Measurements from ENCODE around the gene HGS.

Gene HGS

DNA sequence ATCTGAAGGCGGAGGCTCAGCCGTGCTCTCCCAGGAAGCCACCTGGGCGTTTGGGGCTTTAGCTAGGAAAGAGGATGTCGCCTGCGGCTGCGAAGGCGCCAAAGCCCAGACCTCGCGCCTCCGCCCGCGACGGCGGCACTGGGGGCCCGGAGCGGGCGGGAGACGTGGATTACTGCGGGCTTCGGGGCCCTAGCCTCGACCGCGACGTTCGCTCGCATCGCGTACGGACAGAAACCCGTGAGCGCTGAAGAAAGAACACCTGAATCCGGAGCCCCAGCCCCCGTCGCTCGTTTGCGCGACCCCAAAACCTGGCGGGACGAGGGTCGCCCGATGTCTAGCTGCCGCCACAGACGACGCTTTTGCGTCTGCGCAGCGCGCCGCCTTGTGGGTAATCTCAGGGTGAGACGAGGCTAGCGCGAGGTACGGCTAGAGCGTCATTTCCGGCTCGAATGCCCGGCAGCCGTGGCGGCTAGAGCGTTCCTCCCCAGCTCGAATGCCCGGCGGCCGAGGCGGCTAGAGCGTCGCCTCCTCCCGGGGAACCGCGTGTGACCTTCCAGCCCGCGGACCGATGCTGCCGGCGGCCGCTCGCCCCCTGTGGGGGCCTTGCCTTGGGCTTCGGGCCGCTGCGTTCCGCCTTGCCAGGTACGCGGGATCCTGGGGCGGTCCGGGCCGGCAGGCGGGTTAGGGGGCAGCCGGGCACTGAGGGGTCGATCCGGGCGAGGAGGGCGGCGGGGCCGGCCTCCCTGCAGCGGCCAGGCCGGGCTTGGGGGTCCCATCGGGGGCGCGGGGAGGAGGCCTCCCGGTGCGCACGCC, 19.3 kb downstream of the HGS start, which contains the start of gene MRPL12:
Gene MRPL12 (plus strand): TSS at position 434 of the 813 bp plus-strand sequence. CDS start 135 bp downstream, at position 569.
- peak; percentile 87 for DNase-seq

DNA sequence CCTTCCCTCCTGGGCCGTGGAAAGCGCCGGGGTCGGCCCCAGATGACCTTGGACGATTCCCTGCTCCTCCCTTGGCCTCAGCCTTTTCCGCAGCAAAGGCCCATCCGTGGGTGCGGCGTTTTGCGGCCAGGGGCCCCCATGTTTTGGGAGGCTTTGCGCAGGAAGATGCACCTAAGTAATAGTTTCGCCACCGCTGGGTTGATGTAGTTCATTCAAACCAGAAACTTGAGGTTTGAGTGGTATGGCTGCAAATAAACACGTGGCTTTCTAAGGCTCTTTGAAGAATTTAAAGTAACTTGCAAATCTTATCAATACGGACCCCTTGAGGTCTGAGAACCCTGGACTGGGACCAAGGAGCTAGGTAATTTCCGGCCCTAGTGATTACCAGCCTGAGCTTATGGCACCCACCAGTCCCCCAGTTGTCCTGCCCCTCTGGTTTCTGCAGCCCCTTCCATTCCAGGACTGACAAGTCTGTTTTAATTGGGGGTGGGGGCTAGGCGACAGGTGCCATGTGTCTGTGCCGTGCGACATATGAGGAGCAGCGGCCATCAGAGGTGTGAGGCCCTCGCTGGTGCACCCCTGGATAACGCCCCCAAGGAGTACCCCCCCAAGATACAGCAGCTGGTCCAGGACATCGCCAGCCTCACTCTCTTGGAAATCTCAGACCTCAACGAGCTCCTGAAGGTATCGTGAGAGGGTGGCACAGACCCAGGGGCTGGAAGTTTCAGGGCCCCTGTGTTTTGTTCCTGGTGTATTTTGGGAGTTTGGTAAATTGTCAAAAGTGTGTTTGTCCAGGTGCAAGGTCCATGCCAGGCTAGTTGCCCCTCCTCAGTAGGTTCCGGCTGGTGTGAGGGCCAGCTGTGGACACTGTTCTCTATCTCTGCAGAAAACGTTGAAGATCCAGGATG, 20.2 kb downstream of the HGS start:
- no peak for DNase-seq

DNA sequence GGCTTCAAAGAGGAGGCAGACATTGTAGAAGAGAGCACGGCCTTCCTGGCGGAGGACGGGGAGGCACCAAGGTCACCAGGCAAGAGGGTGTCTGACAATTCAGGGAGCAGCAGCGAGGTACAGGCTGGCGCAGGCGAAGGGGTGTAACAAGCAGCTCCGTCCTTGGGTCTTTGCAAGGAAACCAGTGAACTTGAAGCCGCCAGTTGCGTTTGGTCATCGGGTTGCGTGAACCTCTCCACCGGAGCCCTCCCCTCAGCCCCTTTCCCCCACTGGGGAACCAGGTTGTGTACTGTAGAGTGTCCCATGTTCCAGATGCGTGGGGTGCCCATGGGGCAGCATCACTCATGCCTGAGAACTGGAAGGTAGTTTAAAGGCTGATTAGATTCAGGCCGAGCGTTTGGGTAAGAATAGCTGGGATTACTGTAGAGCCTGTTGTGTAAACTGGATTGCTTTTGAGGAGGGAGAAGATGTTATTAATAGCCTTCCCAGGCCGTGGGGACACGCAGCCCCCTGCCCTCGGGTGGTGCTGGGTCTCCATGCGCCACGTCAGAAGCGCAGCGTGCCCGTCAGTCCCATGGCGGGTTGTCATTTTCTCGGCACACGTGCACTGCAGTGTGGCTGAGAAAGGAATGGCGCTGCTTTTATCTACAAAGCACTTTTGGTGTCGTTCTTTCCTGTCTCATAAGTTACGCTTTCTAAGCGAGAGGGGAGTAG, 21.9 kb downstream of the HGS start:
- DNase-seq: no peak

DNA sequence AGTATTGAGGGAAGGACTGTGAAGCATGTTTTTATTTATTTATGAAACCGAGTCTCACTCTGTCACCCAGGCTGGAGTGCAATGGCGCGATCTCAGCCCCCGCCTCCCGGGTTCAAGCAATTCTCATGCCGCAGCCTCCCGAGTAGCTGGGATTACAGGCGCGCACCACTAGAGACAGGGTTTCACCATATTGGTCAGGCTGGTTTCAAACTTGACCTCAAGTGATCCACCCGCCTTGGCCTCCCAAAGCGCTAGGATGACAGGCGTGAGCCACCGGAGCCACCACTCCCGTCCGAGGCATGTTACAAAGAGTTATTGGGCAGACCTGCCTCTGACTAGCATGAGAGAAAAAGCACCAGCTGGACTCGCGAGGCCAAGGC, 22.4 kb downstream of the HGS start:
- DNase-seq: no peak

DNA sequence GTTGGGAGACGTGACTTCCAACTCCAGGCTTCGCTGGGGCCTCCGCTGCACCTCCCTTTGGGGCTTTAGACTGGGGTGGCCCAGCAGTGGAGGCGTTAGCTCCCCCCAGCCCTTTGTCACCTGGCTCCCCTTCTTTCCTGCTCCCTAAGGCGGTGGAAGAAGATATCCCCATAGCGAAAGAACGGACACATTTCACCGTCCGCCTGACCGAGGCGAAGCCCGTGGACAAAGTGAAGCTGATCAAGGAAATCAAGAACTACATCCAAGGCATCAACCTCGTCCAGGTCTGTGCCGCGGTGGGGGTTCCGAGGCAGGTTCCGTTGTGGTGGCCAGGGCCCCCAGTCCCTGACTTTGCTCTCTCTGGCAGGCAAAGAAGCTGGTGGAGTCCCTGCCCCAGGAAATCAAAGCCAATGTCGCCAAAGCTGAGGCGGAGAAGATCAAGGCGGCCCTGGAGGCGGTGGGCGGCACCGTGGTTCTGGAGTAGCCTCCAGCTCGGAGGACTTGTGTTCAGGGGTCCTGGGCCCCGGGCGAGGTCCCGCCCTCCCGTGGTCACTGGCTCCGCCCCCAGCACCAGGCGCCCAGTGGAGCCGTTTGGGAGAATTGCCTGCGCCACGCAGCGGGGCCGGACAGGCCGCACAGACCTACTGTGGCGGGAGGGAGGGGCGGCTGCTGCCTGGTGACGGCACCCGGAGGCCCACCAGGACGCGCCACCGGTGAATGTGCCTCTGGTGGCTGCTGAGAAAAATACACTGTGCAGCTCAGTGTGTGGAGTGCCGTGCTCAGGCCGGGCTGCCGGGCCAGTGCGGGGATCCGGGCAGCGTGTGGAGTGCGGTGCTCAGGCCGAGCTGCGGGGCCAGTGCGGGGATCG, 23.2 kb downstream of the HGS start:
- DNase-seq: no peak

DNA sequence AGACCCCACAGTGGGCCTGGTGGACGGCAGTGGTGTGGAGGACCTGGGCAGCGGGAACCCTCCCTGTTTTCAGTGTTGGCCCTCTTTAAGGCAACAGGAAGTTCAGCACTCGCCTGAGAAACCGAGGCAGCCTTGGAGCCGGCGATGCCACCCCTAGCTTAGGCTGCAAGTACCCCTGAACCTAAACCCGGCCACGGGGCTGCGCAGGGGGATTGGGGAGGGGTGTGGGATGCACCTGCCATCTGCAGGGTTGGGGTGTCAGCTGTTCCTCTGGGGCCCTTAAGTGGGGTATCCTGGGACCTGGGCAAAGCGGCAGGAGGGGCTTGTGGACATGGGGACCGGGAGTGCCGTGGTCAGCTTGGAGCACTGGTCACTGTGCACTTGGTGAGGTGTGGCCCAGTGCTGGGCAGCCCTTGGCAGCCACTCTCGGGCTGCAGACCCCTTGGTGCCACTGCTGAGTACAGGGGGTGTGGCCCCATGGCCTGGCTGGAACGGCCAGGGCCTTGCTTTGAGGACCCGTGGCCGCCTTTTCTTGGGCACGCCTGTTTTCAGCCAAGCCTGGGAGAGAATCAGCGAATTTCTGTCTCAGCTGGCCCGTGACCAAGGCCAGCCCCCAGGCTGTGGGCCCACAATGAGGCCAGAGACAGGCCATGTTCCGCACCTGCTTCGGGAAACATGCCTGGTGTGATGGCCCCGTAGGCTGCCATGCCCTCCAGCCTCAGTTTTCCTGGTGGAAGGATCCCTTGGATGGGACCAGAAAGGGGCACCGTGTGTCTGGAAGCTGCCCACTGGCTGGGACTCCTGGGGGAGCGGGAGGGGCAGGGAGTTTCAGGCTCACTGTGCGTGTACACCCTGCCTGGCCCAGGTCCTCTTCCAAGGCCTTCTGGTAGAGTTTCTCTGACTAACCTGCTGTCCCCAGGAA, 24.2 kb downstream of the HGS start:
- DNase-seq: no peak

DNA sequence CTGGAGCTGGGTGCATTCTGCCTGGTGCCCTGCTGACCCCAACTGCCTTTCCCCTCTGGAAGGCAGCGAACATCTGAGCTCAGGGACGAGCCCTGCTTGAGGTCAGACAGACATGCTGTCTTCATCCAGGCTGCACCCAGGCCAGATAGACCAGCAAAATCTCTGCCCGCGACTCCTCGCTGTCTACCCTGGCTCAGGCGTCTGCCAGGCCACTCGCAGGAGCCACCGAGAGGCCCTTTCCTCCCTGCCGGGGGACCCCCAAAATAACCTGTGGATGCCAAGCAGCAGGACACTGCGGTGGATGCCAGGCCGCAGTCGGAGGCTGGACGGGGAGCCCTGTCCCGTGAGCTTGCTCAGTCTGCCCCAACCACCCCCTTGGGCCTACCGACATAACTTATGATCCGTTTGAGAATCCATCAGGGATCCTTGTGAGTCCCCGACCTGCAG, 25.0 kb downstream of the HGS start:
- DNase-seq: no peak

DNA sequence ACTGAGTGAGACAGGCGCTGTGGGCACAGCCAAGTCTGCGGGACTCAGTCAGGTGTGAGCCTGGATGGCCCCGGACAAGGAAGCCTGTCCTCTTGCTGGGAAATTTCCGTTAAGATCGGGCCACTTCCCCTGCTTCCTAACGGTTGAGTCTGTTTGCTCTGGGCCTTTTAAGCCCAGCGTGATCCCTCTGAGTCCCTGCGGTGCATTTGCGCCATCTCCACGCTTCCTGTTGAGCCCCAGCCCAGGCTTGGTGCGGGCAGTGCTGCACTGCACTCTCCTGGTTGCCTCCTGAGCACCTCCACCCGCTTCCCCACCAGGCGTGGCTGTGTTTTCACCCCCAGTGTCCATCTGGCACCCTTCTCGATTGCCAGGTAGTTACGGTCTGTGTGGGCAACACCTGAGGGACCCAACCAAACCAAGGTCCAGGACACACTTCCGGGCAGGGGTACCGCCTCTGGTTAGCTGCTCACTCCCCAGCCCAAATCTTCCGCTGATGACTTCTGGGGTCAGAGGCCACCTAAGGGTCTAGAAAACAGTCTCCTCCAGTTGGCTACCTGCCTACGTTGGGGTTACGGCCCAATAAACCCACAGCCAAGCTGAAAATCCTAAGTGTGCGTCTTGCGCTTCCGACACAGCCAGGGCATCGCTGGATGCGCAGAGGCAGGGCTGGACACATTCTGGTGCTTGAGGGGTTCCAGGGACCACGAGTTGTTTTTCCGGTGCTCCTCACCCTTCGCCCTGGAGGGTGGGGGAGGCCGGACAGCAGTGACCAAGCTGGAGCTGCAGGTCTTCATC, 26.9 kb downstream of the HGS start:
- peak; percentile 34 for DNase-seq

DNA sequence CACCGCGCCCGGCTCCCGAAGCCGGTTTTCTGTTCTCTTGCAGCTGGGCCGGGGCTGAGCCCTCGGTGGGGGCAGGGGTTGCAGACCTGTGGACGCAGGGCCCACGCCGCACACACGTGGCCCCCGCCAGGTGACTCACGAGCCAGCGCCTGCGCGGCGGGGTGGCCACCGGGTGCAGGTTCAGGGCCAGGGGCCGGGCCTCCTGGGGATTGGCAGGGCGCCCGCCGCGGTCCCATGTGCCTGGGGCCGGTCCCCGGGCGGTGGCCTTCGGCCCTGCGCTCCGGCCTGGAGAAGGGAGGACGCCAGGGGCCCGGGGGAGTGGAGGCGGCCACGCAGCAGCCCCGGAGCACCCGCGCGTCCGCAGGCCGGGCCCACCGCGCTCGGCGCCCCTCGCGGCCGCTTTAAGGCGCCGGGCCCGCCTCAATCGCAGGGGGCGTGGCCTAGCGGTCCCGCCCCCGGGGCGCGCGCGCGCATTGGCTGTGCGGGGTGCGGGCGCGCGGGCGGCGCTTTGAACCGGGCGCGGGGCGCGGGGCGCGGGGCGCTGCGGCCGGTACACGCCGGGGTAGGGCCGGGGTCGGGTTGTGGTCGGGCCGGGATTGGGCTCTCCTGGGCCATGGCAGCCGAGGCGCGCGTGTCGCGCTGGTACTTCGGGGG, 28.1 kb downstream of the HGS start, which contains the start of gene SLC25A10:
Gene SLC25A10 (plus strand): TSS at position 471 of the 654 bp plus-strand sequence. CDS start 143 bp downstream, at position 614.
- DNase-seq: peak; percentile 92

DNA sequence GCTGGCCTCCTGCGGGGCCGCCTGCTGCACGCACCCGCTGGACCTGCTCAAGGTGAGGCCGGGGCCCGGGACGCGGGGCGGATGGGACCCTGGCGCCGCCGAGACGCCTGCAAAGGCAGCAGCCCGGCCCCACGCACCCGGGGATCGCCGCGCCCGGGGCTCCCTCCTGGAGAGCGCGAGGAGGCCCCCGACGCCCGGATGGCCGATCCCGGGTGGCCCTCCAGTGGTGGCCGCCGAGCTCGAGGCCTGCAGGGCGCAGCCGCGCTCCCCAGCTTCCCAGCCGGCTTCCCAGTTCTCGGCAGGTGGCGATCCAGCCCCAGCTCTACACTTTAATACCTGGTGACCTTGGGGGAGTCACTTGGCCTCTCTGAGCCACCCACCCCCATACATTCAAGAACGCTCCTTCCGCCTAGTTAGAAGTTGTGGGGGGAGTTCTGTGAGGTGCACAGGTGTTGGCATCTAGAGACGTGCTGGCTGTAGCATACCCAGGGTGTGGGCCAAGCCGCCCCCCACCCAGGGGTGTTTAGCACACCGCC, 28.7 kb downstream of the HGS start:
- peak; percentile 83 for DNase-seq

DNA sequence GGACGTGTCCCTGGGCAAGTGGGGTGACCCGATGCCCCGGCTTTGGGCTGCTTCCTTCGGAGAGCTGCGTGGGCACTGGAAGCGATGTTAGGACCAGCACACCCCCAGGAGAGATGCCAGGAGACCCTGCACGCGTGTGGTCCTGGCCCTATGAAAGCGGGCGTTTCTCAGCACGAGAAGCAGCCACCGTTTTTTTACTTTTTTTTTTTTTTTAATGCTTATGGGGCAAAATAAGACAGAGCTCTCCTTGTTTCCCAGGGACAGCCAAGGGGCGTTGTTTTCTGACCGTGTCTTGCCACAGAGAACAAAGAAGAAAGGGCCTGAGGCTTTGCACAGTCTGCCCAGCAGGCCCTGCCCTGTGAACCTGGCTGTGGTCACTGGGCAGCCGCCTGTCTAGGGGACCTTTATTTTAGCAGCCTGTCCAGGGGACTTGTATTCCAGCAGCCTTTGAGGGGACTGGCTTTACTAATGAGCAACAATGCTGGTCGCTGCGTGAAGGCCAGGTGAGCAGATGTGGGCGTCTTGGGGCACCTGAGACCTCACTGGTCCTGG, 29.3 kb downstream of the HGS start:
- DNase-seq: no peak

DNA sequence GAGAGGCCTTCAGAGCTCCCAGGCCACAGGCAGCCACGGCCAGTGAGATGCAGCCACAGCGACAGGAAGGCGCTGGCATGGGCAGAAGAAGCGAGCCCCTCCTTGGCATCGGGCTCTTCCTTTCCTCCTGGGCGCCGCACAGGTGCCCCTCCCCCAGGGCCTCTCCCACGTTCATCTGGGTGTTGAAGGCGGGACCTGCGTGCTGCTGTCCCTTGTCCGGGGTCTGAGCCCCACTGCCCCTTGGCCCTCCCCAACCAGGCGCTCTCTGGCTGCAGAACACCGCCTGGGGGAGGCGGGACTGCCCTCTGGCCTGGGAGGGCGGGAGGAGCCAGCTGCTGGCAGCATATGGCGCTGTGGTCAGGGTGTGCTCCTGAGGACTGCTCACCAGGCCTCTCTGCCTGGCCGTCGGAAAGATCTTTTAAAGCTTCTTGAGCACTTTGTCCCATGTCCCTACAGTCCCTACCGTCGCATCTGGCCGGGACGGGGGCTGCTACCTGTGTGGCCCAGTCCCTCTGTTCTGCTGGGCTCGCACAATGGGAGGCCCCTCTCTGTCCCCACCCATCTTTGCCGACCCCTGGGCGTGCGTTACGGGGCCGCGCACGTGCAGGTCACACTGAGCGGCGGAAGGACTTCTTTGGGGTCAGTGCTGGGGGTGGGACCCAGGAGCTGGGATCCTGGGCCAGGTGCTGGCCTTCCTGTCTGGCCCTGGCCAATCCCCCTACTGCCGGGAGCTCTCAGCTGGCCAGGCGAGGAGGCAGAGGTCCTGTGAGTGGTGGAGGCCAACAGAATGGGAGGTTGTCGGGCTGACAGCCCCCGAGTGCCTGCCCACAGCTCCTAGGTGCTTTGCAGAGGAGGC, 30.0 kb downstream of the HGS start:
- DNase-seq: peak; percentile 63

DNA sequence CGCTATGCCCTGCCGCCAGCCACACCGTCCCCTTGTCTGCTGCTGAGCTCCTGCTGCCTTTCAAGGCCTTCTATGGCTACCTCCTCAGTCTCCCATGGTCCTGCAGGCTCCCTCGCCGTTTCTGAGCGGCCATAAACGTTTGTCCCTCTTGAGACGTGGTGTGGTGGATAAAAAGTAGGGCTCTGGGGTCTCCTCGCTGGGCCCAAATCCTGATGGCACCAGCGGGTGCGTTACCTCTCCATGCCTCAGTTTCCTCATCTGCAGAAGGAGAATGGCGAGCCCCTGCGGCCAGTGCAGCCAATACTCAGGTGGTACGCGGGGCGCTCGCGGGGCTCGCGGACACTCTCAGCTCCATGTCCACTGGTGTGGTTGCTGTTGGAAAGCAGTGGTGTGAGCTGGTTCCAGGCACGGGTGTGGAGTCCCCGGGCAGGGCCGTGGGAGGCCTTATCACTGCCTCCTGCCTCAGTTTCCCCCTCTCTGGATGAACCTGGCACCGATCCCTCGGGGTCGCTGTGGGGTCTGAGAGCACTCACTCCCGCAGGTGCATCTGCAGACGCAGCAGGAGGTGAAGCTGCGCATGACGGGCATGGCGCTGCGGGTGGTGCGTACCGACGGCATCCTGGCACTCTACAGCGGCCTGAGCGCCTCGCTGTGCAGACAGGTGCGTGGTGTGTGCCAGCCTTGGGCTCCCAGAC, 30.7 kb downstream of the HGS start:
- DNase-seq: no peak

DNA sequence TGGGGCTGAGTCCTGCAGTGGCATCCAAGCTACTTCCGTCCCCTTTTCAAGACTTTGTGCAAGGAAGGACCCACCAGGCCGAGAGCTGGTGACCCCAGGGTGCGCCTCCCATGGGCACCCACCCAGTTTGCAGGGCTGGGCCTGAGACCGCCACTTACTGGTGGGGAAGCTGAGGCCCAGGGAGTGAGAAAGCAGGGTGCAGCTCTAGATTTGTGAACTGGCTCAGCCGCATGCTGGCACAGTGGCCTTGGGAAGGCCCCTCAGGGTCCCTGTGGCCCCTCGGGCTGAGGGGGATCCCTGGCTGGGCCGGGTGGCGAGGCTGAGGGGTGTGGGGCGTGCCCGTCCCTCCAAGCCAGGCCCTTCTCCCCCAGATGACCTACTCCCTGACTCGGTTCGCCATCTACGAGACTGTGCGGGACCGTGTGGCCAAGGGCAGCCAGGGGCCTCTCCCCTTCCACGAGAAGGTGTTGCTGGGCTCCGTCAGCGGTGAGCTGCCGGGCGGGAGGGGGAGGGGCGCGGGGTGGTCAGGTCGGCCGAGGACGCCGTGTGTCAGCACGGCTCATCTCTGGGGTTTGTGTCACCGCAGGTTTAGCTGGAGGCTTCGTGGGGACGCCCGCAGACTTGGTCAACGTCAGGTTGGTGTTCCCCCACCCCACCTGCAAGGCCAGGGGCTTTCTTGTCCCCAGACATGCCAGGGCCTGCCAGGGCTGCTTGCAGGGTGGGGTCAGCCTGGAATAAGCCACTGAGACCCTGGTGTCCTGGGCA, 31.5 kb downstream of the HGS start:
- no peak for DNase-seq

DNA sequence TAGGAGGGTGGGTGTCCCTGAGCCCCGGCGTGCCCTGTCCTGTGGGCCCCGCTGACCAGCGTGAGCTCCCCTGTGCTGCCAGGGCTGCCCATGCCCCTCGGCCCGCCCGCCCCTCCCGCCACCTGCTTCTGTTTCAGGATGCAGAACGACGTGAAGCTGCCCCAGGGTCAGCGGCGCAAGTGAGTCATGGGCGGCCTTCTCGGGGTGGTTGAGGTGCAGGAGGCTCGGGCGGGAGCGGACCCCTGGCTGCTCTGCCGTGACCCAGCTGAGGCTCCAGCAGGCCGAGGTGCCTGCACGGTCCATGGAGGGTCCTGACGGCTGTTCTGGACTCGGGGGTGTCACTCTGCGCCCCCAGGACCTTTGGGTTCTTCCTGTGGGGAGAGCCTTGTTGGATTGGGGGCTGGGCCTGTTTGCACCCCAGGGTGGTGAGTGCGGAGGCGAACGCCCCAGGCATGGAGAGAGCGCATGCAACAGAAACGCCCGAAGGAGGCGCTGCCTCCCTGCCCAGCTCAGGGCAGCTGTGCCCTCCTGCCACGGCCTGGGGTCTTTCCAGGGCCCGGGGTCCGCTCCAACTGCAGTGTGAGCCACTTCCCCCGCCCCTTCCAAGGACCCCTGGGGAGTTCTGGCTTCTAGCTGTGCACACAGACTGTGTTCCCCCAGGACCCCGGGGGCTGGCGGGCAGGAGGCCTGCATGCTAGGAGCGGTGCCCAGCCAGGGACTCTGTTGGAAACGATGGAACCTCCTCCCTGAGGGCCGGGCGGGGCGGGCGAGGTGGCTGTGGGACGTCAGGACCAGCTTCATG, 32.3 kb downstream of the HGS start:
- DNase-seq: no peak

All from right kidney (tissue), 1 donor.